NB4 (cell line): ENCODE measurements around the gene PRKAR1B.

Source experiments
- MYC ChIP-seq: IDR thresholded peaks from 2 replicates; pipeline ENCODE4 v1.6.1; 2011; ENCODE audit warnings: low read depth, low read length
- POLR2A ChIP-seq: IDR thresholded peaks from 2 replicates; pipeline ENCODE4 v1.6.1; 2011; ENCODE audit warnings: mild to moderate bottlenecking; ENCODE audit not compliant: insufficient read length; ENCODE audit errors: extremely low read depth
- TF ChIP-seq, protein P1 (sequence below): IDR thresholded peaks from one replicate; pipeline ENCODE4 v1.5.1; 2012; ENCODE audit warnings: low read depth, low read length
- TF ChIP-seq, protein P2 (sequence below): IDR thresholded peaks from 2 replicates; pipeline ENCODE4 v1.6.1; 2011; ENCODE audit warnings: low read depth, low read length

DNA sequence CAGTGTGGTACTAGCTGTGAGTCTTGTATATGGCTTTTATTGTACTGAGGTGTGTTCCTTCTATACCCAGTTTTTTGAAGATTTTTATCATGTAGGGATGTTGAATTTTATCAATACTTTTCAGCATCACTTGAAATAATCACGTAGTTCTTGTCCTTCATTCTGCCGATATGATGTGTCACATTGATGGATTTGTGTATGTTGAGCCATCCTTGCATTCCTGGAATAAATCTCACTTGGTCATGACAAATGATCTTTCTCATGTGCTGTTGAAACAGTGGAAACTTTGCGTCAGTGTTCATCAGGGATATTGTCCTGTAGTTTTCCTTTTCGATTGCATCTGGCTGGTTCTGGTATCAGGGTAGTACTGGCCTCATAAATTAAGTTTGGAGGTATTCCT lies 7.1 kb upstream of the PRKAR1B start:
- TF ChIP-seq, protein P1, sequence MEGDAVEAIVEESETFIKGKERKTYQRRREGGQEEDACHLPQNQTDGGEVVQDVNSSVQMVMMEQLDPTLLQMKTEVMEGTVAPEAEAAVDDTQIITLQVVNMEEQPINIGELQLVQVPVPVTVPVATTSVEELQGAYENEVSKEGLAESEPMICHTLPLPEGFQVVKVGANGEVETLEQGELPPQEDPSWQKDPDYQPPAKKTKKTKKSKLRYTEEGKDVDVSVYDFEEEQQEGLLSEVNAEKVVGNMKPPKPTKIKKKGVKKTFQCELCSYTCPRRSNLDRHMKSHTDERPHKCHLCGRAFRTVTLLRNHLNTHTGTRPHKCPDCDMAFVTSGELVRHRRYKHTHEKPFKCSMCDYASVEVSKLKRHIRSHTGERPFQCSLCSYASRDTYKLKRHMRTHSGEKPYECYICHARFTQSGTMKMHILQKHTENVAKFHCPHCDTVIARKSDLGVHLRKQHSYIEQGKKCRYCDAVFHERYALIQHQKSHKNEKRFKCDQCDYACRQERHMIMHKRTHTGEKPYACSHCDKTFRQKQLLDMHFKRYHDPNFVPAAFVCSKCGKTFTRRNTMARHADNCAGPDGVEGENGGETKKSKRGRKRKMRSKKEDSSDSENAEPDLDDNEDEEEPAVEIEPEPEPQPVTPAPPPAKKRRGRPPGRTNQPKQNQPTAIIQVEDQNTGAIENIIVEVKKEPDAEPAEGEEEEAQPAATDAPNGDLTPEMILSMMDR: no peak
- no peak for TF ChIP-seq POLR2A
- TF ChIP-seq, protein P2, sequence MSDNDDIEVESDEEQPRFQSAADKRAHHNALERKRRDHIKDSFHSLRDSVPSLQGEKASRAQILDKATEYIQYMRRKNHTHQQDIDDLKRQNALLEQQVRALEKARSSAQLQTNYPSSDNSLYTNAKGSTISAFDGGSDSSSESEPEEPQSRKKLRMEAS: no peak
- TF ChIP-seq MYC: no peak
